ENCODE measurements around the gene WRAP73.
"Not testable (repeated sequence)": the region's sequence is repeated elsewhere in the genome, so short reads cannot be mapped to it uniquely, and the experiment has no call there.

WRAP73 gene

DNA sequence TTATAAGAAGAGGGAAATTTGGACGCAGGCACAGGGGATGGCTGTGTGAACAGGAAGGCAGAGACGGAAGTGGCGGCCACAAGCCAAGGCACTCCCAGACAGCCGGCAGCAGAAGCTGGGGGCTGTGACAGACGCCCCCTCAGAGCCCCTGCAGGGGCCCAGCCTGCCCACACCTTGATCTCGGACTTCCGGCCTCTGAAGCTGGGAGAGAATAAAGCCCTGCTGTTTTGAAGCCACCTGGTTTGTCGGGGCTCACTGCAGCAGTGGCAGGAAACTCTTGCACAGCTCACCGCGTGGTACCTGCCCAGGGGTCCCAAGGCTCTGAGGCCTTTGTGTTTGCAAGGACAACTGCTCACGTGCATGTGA is 52.3 kb downstream of the WRAP73 start:
- no peak for DNase-seq (ENCODE audit: low read depth)

DNA sequence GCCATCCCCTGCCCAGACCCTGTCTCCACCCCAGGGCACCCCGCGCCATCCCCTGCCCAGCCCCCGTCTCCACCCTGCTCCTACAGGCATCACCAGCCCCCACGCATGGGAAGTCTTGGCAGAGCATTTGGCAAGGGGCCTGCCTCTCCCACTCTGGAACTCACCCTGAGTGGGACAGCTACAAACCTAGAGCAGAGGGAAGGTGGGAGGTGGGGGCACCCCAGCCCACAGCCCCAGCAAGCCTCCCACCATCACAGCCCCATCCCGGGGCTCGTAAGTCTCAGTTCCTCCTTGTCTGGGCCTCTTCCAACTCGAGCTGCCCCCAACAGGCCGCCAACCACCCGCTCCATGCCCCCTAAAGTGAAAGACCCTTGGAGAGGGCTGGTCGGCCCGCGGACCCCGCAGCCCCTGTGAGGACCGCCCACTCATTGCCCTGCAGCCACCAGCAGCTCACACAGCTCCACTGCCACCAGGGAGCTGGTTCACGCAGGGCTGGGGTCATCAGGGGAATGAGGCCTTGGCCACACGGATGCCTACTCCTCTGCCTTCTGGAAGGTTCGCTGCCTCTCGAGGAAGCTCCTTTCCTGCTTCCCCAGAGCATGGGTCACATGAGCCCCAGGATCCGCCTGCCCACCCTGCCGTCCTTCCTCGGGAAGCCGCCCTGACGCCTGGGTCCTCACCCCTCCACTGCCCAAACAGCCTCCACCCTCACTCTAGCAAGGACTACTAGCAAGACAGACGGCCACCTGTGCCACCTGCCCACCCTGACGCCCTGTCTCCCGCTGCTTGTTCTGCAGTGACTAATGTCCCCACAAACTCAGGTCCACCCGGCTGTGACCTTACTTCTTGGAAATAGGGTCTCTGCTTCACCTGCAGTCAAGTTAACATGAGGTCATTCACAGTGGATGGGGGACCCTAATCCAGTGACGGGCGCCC is 53.0 kb downstream of the WRAP73 start:
- no peak for DNase-seq (ENCODE audit: low read depth)

DNA sequence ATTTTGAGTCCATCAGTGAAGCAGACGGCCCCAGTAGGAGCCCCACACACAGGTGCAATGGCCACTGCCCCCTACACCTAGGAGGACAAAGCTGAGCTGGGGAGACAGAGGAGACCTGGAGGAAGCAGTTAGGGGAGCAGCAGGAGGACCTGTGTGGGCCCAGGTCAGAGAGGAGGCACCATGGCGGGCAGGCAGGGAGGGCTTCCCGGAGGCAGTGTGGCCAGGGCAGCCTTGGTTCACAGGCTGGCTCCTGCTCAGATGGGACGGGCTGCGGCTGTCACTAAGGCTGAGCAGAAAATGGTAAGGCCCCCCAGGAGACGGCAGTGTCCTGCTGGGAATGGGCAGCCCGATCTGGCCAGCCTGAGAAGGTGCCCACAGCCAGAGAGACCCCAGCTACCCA is 54.0 kb downstream of the WRAP73 start:
- DNase-seq (ENCODE audit: low read depth), result no peak

DNA sequence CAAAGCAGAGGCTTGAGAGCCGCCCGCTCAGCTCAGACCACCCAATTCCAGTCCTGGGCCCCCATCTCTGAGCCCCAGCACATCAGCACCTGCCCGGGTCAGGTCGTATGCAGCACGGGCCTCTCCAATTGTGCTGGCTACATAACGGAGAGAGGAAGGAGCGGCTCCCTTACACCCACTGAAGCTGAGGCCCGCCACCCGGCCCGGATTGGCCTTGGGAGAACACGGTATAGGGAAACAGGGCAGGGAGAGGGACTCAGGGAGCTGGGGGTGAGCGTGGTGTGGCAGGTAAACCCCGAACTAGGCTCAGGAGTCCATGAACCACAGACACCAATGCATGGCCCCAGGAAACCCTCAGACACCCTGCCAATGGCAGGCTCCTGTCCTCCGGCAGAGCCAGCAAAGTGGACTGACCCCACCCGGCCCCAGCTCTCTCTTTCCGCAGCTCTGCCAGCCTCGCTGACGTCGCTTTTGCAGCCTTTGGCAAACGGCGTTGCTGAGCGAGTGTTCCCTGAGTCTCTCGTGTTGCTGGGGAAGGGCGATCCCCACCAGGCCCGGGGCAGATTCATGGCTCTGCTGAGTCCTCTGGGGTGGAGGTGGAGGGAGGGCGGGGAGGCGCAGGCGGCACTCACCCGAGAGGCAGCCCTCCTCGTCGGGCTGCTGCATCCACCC is 55.1 kb downstream of the WRAP73 start:
- DNase-seq (ENCODE audit: low read depth), result no peak

DNA sequence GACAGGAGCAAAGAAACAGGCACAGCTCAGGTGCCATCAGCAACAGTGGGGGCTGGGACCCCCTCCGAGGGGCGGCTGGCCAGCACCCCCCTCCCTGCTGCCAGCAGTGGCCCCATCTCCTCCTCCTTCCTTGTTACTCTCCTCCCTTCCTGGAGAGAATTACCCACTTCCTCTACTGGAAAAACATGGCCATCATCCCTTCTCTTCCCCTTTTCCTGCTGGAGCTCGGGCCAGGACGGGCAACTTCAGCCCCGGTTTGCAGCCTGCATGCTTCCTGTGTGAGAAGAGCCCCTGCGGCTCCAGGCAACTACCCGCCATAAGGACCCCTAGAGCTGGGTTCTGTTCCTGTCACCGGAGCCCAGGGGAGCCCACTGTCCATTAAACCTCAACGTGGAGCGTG is 56.2 kb downstream of the WRAP73 start:
- no peak for DNase-seq (ENCODE audit: low read depth)

DNA sequence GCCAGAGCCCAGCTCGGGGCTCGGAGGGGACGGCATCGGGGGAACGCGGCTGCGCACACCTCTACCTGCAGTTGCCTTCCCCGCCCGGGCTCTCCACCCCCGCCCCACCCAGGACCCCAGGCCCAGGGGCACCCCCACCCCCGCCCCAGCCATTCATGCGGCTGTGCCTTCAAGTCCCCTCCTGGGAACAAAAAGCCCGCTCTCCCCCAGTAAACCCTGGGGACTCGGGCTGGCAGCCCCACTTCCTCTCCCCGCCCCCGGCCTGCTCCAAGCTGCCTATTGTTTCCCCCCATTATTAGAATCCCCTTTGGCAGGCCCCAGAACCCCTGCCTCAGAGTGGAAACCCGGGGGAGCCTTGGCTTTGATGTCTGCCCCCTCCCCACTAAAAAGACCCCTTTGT is 56.6 kb downstream of the WRAP73 start:
- no peak for DNase-seq (ENCODE audit: low read depth)

DNA sequence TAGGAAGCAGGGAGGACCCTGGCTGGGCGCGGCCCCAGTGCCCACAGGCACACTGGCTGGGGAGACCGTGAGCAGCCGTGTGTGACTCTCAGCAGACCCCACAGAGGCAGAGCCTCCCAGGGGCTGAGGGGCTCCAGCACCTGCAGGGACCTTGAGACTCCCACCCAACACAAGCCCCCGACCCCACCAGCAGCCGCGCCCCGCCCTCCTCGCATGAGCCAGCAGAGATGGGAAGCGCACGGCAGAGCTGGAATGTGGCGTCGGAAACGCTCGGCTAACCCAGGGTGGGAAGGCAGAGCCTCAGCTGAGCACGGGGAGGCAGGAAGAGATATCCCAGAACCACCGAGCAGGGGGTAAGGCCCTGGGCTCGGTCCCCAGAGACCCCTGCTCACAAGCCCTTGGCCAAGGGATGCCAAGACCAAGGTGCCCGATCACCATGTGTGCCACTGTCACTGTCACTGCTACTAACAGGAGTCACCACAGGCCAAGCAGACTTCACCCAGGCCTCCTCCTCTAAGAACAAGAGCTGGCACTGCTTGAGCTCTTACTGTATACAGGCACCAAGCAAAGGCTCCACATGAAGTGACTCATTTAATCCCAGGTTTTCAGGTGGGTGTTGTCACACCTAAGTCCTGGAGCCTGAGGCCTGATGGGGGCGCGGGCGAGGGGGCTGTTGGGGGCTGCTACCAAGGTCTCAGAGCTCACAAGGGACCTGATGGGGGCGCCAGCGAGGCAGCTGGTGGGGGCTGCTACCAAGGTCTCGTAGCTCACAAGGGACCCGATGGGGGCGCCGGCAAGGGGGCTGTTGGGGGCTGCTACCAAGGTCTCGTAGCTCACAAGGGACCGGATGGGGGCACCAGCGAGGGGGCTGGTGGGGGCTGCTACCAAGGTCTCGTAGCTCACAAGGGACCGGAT is 58.7 kb downstream of the WRAP73 start:
- DNase-seq (ENCODE audit: low read depth), result no peak

DNA sequence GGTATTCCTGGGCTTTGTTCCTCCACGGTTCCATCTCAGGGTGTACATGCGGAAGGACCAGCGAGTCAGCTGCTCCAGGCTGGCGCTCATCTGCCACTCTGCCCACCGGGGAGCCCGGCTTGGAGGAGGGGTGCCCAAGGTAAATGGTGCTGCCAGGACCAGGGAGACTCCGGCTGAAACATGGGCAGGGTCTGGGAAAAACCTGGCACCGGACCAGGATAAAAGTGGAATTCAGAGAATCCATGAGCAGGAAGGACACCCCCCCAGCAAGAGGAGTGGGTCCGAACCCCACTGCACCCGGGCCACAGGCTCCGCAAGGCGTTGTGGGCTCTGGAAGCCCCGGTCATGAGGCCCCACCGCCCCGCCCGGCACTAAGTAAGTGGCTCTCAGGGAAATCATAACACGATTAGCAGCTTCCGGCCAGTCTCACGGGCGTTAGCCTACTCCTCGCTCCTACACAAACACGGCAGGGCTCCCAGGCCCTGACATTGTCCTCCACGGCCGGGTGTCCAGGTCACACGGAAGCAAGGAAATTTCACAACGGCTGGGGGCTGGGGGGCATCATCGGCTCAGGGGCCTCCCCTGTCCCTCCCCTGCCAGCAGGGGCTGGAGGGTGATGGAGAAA is 59.7 kb downstream of the WRAP73 start:
- no peak for DNase-seq (ENCODE audit: low read depth)

DNA sequence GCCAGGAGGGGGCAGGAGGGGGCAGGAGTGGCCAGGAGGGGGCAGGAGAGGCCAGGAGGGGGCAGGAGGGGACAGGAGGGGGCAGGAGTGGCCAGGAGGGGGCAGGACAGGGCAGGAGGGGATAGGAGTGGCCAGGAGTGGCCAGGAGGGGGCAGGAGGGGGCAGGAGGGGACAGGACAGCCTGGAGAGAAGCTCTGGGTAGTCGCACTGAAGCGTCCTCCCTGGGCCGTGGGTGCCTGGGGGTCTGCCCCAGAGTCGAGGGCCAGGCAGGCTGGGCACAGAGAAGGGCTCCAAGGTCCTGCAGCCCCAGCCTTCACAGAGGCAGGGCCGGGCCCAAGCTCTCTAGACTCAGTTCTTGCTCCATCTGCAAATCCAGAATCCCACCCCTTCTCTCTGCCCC is 61.5 kb downstream of the WRAP73 start:
- DNase-seq (ENCODE audit: low read depth), result no peak

DNA sequence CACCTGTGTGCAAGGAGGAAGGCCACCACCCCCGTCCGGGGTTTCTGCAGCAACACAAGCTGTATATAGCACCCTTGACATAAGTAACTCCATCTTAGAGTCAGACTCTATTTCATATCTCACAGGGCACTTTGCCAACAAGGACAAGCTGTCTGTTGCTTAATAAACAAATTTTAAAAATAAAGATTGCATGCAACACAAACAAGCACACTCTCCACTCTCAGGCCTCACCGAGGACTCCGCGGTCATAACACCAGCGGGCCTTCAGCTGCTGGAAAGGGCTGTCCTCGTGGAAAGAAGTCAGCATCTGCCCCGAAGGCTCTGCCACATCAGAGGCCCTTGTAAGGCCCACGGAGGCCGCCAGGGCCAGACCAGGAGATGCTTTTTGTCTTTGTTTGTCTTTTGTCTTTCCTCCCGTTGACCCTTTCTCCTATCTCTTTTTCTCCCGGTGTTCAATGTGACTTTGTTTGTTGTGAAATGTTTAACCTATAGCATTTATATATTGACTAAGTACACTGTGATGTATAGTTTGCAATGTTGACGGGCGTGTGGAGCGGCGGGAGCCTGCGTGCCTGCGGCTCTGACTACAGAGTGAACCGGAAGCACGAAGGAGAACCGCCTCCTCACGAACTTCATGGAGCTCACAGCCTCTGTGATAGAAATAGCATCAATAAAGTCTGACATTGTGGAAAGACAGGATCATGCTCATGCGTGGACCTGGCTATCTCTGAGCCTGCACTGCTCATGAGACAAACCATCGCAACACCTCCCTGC is 62.7 kb downstream of the WRAP73 start:
- DNase-seq (ENCODE audit: low read depth), result no peak

DNA sequence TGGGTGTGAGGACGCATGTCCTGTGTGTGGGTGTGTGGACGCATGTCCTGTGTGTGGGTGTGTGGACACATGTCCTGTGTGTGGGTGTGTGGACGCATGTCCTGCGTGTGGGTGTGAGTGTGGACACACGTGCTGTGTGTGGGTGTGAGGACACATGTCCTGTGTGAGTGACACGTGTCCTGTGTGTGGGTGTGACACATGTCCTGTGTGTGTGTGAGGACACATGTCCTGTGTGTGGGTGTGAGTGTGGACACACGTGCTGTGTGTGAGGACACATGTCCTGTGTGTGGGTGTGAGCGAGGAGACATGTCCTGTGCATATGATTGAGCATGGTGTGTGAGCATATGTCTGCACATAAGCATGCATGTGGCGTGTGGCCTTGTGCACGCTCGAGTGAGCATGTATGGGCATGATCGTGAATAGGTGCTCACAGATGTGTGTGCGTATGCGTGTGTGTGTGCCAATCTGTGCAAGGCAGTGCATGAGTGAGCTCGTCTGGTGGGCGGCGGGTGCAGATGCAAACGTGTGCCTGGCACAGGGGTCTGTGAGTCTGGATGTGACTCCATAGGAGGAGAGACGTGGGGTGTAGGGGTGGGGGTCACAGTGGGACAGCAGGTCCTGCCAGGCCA is 63.8 kb downstream of the WRAP73 start:
- no peak for DNase-seq (ENCODE audit: low read depth)

DNA sequence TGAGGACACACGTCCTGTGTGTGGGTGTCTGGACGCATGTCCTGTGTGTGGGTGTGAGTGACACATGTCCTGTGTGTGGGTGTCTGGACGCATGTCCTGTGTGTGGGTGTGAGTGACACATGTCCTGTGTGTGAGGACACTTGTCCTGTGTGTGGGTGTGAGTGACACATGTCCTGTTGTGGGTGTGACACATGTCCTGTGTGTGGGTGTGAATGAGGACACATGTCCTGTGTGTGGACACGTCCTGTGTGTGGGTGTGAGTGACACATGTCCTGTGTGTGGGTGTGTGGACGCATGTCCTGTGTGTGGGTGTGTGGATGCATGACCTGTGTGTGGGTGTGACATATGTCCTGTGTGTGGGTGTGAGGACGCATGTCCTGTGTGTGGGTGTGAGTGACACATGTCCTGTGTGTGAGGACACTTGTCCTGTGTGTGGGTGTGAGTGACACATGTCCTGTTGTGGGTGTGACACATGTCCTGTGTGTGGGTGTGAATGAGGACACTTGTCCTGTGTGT is 64.5 kb downstream of the WRAP73 start:
- not testable (repeated sequence) for DNase-seq (ENCODE audit: low read depth)

DNA sequence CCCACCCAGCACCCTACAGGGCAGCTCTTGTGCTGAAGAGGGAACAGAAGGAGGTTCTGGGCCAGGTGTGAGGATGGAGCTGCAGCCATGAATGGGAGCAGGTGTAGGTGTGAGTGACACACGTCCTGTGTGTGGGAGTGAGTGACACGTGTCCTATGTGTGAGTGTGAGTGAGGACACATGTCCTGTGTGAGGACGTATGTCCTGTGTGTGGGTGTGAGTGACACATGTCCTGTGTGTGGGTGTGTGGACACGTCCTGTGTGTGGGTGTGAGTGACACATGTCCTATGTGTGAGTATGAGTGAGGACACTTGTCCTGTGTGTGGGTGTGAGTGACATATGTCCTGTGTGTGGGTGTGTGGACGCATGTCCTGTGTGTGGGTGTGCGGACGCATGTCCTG is 65.0 kb downstream of the WRAP73 start:
- no peak for DNase-seq (ENCODE audit: low read depth)

DNA sequence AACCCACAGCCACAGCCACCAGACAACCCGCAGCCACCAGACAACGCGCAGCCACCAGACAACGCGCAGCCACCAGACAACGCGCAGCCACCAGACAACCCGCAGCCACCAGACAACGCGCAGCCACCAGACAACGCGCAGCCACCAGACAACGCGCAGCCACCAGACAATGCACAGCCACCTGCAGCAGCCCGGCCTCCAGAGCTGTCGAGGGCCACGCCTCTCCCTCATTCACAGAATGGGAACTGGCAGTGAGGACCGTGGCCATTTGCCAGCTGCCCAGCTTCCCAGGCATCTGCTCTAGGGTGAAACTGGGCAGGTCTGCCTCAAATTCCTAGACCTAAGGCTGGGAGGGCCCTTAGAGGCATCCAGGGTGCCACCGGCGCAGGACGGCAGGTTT is 66.2 kb downstream of the WRAP73 start:
- not testable (repeated sequence) for DNase-seq (ENCODE audit: low read depth)

DNA sequence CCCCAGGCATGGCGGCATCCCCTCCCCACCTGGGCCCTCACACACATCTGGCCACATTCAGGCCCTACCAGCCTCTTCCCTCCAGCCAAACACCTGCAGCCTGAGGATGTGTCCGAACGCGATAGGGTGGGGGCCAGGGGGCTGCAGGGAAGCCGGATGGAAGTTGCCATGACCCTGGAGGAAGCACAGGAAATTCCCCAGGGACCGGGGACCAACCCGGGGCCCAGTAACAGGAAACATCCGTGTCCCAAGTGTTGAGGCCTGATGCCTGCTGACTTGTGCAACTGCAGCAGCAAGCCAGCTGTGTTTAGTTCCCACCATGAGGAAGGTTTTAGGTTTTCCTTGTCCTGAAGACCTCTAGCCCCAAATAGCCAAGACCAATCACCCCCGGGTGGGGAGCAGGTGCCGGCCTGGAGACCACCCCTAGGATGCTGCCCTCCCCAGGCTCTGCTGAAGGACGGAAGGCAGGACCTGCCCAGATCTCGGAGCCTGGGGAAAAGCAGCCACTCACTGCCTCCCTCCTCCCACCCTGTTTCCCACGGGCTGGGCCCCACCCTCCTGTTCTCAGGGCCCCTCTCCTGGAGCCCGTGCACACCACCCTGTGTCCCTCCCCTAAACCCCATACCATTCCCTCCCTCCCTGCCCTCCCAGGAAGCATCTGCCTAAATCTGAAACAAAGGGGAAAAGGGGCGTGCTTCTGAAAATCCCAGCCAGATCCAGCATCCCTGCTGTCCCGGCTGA is 68.4 kb downstream of the WRAP73 start:
- no peak for DNase-seq (ENCODE audit: low read depth)

Measured in stimulated activated CD8-positive, alpha-beta memory T cell treated with anti-CD3 and anti-CD28 coated beads, Interleukin-12 subunit alpha, Interleukin-12 subunit beta, amount 100 ng/mL, for 1 hour (primary cell).